WTC11 (cell line): Measurements from ENCODE around the gene MTMR4. TPM values are rescaled to one million over a fixed set of nuclear protein-coding genes. Genes with fewer than 3 reads are reported as not detected.

ENCODE experiments used
- ATAC-seq: fragments of 200-7000 bp; cut with Tn5 transposase; 2 replicates; pipeline ENCODE4 v1.10.0; 2021; ENCODE audit warnings: mild to moderate bottlenecking, moderate library complexity
- Bru-seq: library from RNA; stranded (reverse); fragments of 400-500 nt; gene quantifications from one replicate; lab custom pipeline; 2021; lab: Mats Ljungman, UMichigan
- CTCF ChIA-PET: fragments of 300-600 bp; sonication (Branson Sonifier 250); formaldehyde crosslinking; loops from one replicate; lab custom pipeline; 2021; ENCODE audit warnings: antibody characterized with exemption; lab: Charles Lee
- POLR2A ChIA-PET: fragments of 350-600 bp; sonication (Branson Sonifier 250); formaldehyde crosslinking; loops from one replicate; lab custom pipeline; 2021; ENCODE audit warnings: antibody characterized with exemption; lab: Charles Lee
- DNase-seq: peaks from one replicate; pipeline ENCODE4 v3.0.0; 2021; ENCODE audit warnings: low spot score
- H3K27ac Mint-ChIP-seq: 2 replicates; pipeline ENCODE4 v1.8.0; 2021; ENCODE audit warnings: mixed read lengths
- H3K27me3 Mint-ChIP-seq: 2 replicates; pipeline ENCODE4 v1.8.0; 2021; ENCODE audit warnings: low read depth, mild to moderate bottlenecking, moderate library complexity, mixed read lengths
- H3K36me3 Mint-ChIP-seq: 2 replicates; pipeline ENCODE4 v1.8.0; 2021; ENCODE audit warnings: mixed read lengths
- H3K4me1 Mint-ChIP-seq: 2 replicates; pipeline ENCODE4 v1.8.0; 2022; ENCODE audit warnings: mixed read lengths
- H3K4me3 Mint-ChIP-seq: 2 replicates; pipeline ENCODE4 v1.8.0; 2021; ENCODE audit warnings: mild to moderate bottlenecking, moderate library complexity, mixed read lengths
- H3K9me3 Mint-ChIP-seq: 2 replicates; pipeline ENCODE4 v1.8.0; 2021; ENCODE audit warnings: mixed read lengths
- CREM ChIP-seq: sonication (generic); formaldehyde crosslinking; IDR thresholded peaks from 2 replicates; pipeline ENCODE4 v1.8.1; 2022; ENCODE audit warnings: mild to moderate bottlenecking, missing genetic modification reagents, moderate library complexity
- FOXK1 ChIP-seq: sonication (generic); formaldehyde crosslinking; IDR thresholded peaks from 2 replicates; pipeline ENCODE4 v1.8.0; 2022; ENCODE audit warnings: mild to moderate bottlenecking, moderate library complexity, missing genetic modification reagents
- FOXP1 ChIP-seq: sonication (generic); formaldehyde crosslinking; IDR thresholded peaks from 2 replicates; pipeline ENCODE4 v1.8.0; 2022; ENCODE audit warnings: missing genetic modification reagents, mild to moderate bottlenecking, moderate library complexity, borderline replicate concordance
- FOXP4 ChIP-seq: sonication (generic); formaldehyde crosslinking; IDR thresholded peaks from 2 replicates; pipeline ENCODE4 v1.8.0; 2022; ENCODE audit warnings: mild to moderate bottlenecking, missing genetic modification reagents
- IRF2 ChIP-seq: sonication (generic); formaldehyde crosslinking; IDR thresholded peaks from 2 replicates; pipeline ENCODE4 v1.8.0; 2022; ENCODE audit warnings: low read depth, missing genetic modification reagents, borderline replicate concordance
- MAX ChIP-seq: sonication (generic); formaldehyde crosslinking; IDR thresholded peaks from 2 replicates; pipeline ENCODE4 v1.8.0; 2022; ENCODE audit warnings: mild to moderate bottlenecking, missing genetic modification reagents
- OVOL2 ChIP-seq: fragments of 250-450 bp; sonication (Bioruptor Pico); IDR thresholded peaks from 2 replicates; pipeline ENCODE4 v1.9.0; 2021; ENCODE audit warnings: mild to moderate bottlenecking, borderline replicate concordance
- SP1 ChIP-seq: sonication (generic); formaldehyde crosslinking; conservative IDR thresholded peaks from 2 replicates; pipeline ENCODE4 v1.8.1; 2022; ENCODE audit warnings: missing genetic modification reagents
- TCF7 ChIP-seq: sonication (generic); formaldehyde crosslinking; IDR thresholded peaks from 2 replicates; pipeline ENCODE4 v1.8.0; 2022; ENCODE audit warnings: mild to moderate bottlenecking, low read depth, missing genetic modification reagents, moderate library complexity
- TEAD1 ChIP-seq: sonication (generic); formaldehyde crosslinking; IDR thresholded peaks from 2 replicates; pipeline ENCODE4 v1.8.0; 2022; ENCODE audit warnings: mild to moderate bottlenecking, missing genetic modification reagents
- ZNF416 ChIP-seq: fragments of 250-450 bp; sonication (Bioruptor Pico); IDR thresholded peaks from 2 replicates; pipeline ENCODE4 v1.9.0; 2021; ENCODE audit warnings: mild to moderate bottlenecking, inconsistent platforms
- ZNF423 ChIP-seq: fragments of 250-450 bp; sonication (Bioruptor Pico); IDR thresholded peaks from 2 replicates; pipeline ENCODE4 v2.1.2; 2022; ENCODE audit warnings: mild to moderate bottlenecking, moderate library complexity
- ZNF425 ChIP-seq: fragments of 250-450 bp; sonication (Bioruptor Pico); conservative IDR thresholded peaks from 2 replicates; pipeline ENCODE4 v1.9.0; 2021; ENCODE audit warnings: mild to moderate bottlenecking
- long read RNA-seq, 3 experiments: library from RNA in 1 of 3; library from capped mRNA in 1 of 3; library from polyadenylated mRNA in 1 of 3; unstranded in 2 of 3; stranded (forward) in 1 of 3; transcript quantifications; one replicate each; pipeline ENCODE4 v2.0.0, GENCODE V29; 2021
- total RNA-seq: library from RNA; stranded (reverse); gene quantifications from 3 replicates; pipeline ENCODE4 v1.2.3, GENCODE V29; 2021
- TF ChIP-seq, protein P1 (sequence below): fragments of 250-450 bp; sonication (Bioruptor Pico); IDR thresholded peaks from 2 replicates; pipeline ENCODE4 v1.9.0; 2021; ENCODE audit warnings: mild to moderate bottlenecking, borderline replicate concordance
- TF ChIP-seq, protein P2 (sequence below): sonication (generic); formaldehyde crosslinking; IDR thresholded peaks from 2 replicates; pipeline ENCODE4 v1.8.1; 2022; ENCODE audit warnings: low read depth, missing genetic modification reagents, borderline replicate concordance

The MTMR4 gene
- total RNA-seq = 30.2 to 32.5 TPM (median 30.8 TPM) in 3 replicates
- Bru-seq, nascent RNA = percentile 73 among the genes with signal in this experiment
- long read RNA-seq, experiment 1, full-length matches to known transcripts = 6 of 66 reads
- long read RNA-seq, experiment 1, partial matches to known transcripts = 15 of 66 reads
- long read RNA-seq, experiment 1, other reads (novel, unspliced or antisense) = 45 of 66 reads
- long read RNA-seq, experiment 2, full-length matches to known transcripts = 1 of 20 reads
- long read RNA-seq, experiment 2, partial matches to known transcripts = 7 of 20 reads
- long read RNA-seq, experiment 2, other reads (novel, unspliced or antisense) = 12 of 20 reads
- long read RNA-seq, experiment 3, partial matches to known transcripts = 1 of 2 reads
- long read RNA-seq, experiment 3, other reads (novel, unspliced or antisense) = 1 of 2 reads

- H3K4me3 Mint-ChIP-seq = peak within 1 kb of the TSS; percentile 89
- ChIA-PET CTCF (interaction anchor here (0.5 to 2.1 kb wide), 13 partner anchors 18 to 491 kb away, joined by 3 to 10 read pairs (median 4); partner anchors contain the start of genes HSF5 and RNF43), POLR2A (interaction anchor here (0.5 to 1.3 kb wide), 10 partner anchors 24 to 593 kb away, joined by 3 to 7 read pairs (median 3); partner anchors contain the start of gene TRIM37)
- H3K9me3 Mint-ChIP-seq = no peaks in the 10 kb centered on the region
- H3K27me3 Mint-ChIP-seq = no peaks in the 10 kb centered on the region; the same call in 1 of the 2 replicates
- TF ChIP-seq ZNF425 (CRISPR knock-in tag) = no peak
- TF ChIP-seq CREM = peak; percentile 68; the same call in 1 of the 2 replicates
- TF ChIP-seq FOXP4 (CRISPR knock-in tag) = peak; percentile 53; the same call in 1 of the 2 replicates
- no peak for TF ChIP-seq TCF7 (CRISPR knock-in tag)
- TF ChIP-seq ZNF423 (CRISPR knock-in tag) = peak; percentile 24; the same call in 1 of the 2 replicates
- TF ChIP-seq SP1 (CRISPR knock-in tag) = peak; percentile 73
- TF ChIP-seq ZNF416 (CRISPR knock-in tag) = peak; percentile 83; the same call in 1 of the 2 replicates
- peak; percentile 21; the same call in 1 of the 2 replicates for TF ChIP-seq FOXK1 (CRISPR knock-in tag)
- TF ChIP-seq MAX (CRISPR knock-in tag) = 0 out of 2 replicates have a peak, but pooled peaks have one; percentile 27
- TF ChIP-seq FOXP1 (CRISPR knock-in tag) = peak; percentile 67; the same call in 1 of the 2 replicates
- TF ChIP-seq, protein P1, sequence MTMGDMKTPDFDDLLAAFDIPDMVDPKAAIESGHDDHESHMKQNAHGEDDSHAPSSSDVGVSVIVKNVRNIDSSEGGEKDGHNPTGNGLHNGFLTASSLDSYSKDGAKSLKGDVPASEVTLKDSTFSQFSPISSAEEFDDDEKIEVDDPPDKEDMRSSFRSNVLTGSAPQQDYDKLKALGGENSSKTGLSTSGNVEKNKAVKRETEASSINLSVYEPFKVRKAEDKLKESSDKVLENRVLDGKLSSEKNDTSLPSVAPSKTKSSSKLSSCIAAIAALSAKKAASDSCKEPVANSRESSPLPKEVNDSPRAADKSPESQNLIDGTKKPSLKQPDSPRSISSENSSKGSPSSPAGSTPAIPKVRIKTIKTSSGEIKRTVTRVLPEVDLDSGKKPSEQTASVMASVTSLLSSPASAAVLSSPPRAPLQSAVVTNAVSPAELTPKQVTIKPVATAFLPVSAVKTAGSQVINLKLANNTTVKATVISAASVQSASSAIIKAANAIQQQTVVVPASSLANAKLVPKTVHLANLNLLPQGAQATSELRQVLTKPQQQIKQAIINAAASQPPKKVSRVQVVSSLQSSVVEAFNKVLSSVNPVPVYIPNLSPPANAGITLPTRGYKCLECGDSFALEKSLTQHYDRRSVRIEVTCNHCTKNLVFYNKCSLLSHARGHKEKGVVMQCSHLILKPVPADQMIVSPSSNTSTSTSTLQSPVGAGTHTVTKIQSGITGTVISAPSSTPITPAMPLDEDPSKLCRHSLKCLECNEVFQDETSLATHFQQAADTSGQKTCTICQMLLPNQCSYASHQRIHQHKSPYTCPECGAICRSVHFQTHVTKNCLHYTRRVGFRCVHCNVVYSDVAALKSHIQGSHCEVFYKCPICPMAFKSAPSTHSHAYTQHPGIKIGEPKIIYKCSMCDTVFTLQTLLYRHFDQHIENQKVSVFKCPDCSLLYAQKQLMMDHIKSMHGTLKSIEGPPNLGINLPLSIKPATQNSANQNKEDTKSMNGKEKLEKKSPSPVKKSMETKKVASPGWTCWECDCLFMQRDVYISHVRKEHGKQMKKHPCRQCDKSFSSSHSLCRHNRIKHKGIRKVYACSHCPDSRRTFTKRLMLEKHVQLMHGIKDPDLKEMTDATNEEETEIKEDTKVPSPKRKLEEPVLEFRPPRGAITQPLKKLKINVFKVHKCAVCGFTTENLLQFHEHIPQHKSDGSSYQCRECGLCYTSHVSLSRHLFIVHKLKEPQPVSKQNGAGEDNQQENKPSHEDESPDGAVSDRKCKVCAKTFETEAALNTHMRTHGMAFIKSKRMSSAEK (CRISPR knock-in tag) = 0 out of 2 replicates have a peak, but pooled peaks have one; percentile 57
- TF ChIP-seq, protein P2, sequence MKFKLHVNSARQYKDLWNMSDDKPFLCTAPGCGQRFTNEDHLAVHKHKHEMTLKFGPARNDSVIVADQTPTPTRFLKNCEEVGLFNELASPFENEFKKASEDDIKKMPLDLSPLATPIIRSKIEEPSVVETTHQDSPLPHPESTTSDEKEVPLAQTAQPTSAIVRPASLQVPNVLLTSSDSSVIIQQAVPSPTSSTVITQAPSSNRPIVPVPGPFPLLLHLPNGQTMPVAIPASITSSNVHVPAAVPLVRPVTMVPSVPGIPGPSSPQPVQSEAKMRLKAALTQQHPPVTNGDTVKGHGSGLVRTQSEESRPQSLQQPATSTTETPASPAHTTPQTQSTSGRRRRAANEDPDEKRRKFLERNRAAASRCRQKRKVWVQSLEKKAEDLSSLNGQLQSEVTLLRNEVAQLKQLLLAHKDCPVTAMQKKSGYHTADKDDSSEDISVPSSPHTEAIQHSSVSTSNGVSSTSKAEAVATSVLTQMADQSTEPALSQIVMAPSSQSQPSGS (CRISPR knock-in tag) = no peak
- TF ChIP-seq TEAD1 (CRISPR knock-in tag) = peak; percentile 42; the same call in 1 of the 2 replicates
- TF ChIP-seq OVOL2 = no peak
- TF ChIP-seq IRF2 (CRISPR knock-in tag) = no peak
- DNase-seq (peak; percentile 90), ATAC-seq (peak; percentile 36)
- H3K4me1 Mint-ChIP-seq = peaks cover 32% of the 10 kb centered on the region
- peaks cover 23% of the 10 kb centered on the region for H3K36me3 Mint-ChIP-seq
- peak within 1 kb of the TSS; percentile 90 for H3K27ac Mint-ChIP-seq
Measured at GRCh38 chr17:58513965-58514769, at the start of gene MTMR4. Gene MTMR4 (minus strand): TSS chr17:58514638. CDS start chr17:58514407, 231 bp downstream.
